IMR-90 (cell line): ENCODE results near the gene MALSU1. TPM values are rescaled to one million over a fixed set of nuclear protein-coding genes. Genes with fewer than 3 reads are reported as not detected.

Source experiments
- ATAC-seq: fragments of 200-7000 bp; cut with Tn5 transposase; 2 replicates; pipeline ENCODE4 v1.9.1; 2020; ENCODE audit warnings: low read depth, mild to moderate bottlenecking, moderate library complexity
- BruUV-seq: library from RNA; stranded (reverse); fragments of 400-500 nt; replicated peaks from 2 replicates; lab custom pipeline; 2021; lab: Mats Ljungman, UMichigan
- CTCF ChIA-PET: fragments of 300-600 bp; formaldehyde crosslinking; extraction: SDS; loops from one replicate; lab custom pipeline; 2021; ENCODE audit warnings: antibody characterized with exemption; lab: Yijun Ruan, JAX
- POLR2A ChIA-PET: fragments of 300-600 bp; sonication (Branson Sonifier 250); formaldehyde crosslinking; loops from one replicate; lab custom pipeline; 2022; ENCODE audit warnings: antibody characterized with exemption; ENCODE audit not compliant: unreplicated experiment; lab: Charles Lee
- DNase-seq: peaks from one replicate; pipeline ENCODE4 v3.0.0; 2013
- H2AFZ ChIP-seq: replicated peaks from 2 replicates; pipeline ENCODE3; 2013; ENCODE audit warnings: low read length, mild to moderate bottlenecking; ENCODE audit not compliant: poor library complexity
- H2AK5ac ChIP-seq: 2 replicates; pipeline ENCODE4 v1.6.1; 2013; ENCODE audit warnings: low read depth, low read length, inconsistent platforms
- H2AK9ac ChIP-seq: replicated peaks from 2 replicates; pipeline ENCODE3; 2013; ENCODE audit warnings: mild to moderate bottlenecking, low read depth, low read length, moderate library complexity; ENCODE audit not compliant: poor library complexity
- H2BK120ac ChIP-seq: 2 replicates; pipeline ENCODE4 v1.6.1; 2013; ENCODE audit warnings: low read depth, low read length, inconsistent platforms
- H2BK15ac ChIP-seq: 3 replicates; pipeline ENCODE4 v1.6.1; 2013; ENCODE audit warnings: low read depth, low read length, inconsistent platforms
- H2BK20ac ChIP-seq: 2 replicates; pipeline ENCODE4 v1.6.1; 2013; ENCODE audit warnings: low read depth, mild to moderate bottlenecking, inconsistent platforms, low read length, moderate library complexity
- H2BK5ac ChIP-seq: 2 replicates; pipeline ENCODE4 v1.6.1; 2013; ENCODE audit warnings: mild to moderate bottlenecking, low read depth, low read length, inconsistent platforms; ENCODE audit not compliant: poor library complexity, severe bottlenecking
- H3K14ac ChIP-seq: replicated peaks from 2 replicates; pipeline ENCODE4 v1.6.1; 2013; ENCODE audit warnings: low read depth, low read length, inconsistent platforms
- H3K18ac ChIP-seq: 2 replicates; pipeline ENCODE4 v1.6.1; 2013; ENCODE audit warnings: low read depth, low read length, control low read depth
- H3K23ac ChIP-seq: 2 replicates; pipeline ENCODE4 v1.6.1; 2013; ENCODE audit warnings: low read depth, low read length, inconsistent platforms
- H3K27ac ChIP-seq: 2 replicates; pipeline ENCODE4 v1.5.1; 2013; ENCODE audit warnings: mild to moderate bottlenecking, control low read depth, low read length; ENCODE audit not compliant: insufficient read depth
- H3K27me3 ChIP-seq: 2 replicates; pipeline ENCODE4 v1.6.1; 2013; ENCODE audit warnings: low read length; ENCODE audit not compliant: control insufficient read depth, insufficient read depth
- H3K36me3 ChIP-seq: 2 replicates; pipeline ENCODE4 v1.6.1; 2013; ENCODE audit warnings: low read length, mixed read lengths; ENCODE audit not compliant: control insufficient read depth, insufficient read depth
- H3K4ac ChIP-seq: 2 replicates; pipeline ENCODE4 v1.6.1; 2013; ENCODE audit warnings: low read depth, low read length, inconsistent platforms
- H3K4me1 ChIP-seq: 2 replicates; pipeline ENCODE4 v1.6.1; 2013; ENCODE audit warnings: low read length, mixed read lengths; ENCODE audit not compliant: control insufficient read depth, insufficient read depth
- H3K4me2 ChIP-seq: 2 replicates; pipeline ENCODE4 v1.6.1; 2013; ENCODE audit warnings: low read depth, mild to moderate bottlenecking, control low read depth, low read length, moderate library complexity
- H3K4me3 ChIP-seq: 2 replicates; pipeline ENCODE4 v1.5.1; 2013; ENCODE audit warnings: low read depth, mild to moderate bottlenecking, control low read depth, low read length, moderate library complexity; ENCODE audit not compliant: insufficient read depth
- H3K56ac ChIP-seq: 2 replicates; pipeline ENCODE4 v1.6.1; 2013; ENCODE audit warnings: low read length, inconsistent platforms; ENCODE audit not compliant: insufficient read depth; ENCODE audit errors: extremely low read depth
- H3K79me1 ChIP-seq, 2 experiments: 2 replicates each; pipeline ENCODE4 v1.6.1; 2013; ENCODE audit warnings: low read length in 2 of 2, inconsistent platforms in 1 of 2, low read depth in 1 of 2
- H3K9ac ChIP-seq: 2 replicates; pipeline ENCODE4 v1.6.1; 2013; ENCODE audit warnings: low read depth, low read length, control low read depth
- H3K9me1 ChIP-seq: 2 replicates; pipeline ENCODE4 v1.6.1; 2013; ENCODE audit warnings: low read length, inconsistent platforms; ENCODE audit not compliant: insufficient read depth
- H3K9me3 ChIP-seq: 2 replicates; pipeline ENCODE4 v1.6.1; 2013; ENCODE audit warnings: low read length; ENCODE audit not compliant: control insufficient read depth, insufficient read depth
- H4K20me1 ChIP-seq: 2 replicates; pipeline ENCODE4 v1.6.1; 2013; ENCODE audit warnings: low read length, inconsistent platforms; ENCODE audit not compliant: insufficient read depth
- H4K5ac ChIP-seq: 2 replicates; pipeline ENCODE4 v1.6.1; 2013; ENCODE audit warnings: mild to moderate bottlenecking, low read depth, low read length, control low read depth
- H4K8ac ChIP-seq, 2 experiments: 2 replicates each; pipeline ENCODE4 v1.6.1; 2013; ENCODE audit warnings: low read depth in 2 of 2, low read length in 2 of 2, control low read depth in 1 of 2, inconsistent platforms in 1 of 2
- H4K91ac ChIP-seq: 2 replicates; pipeline ENCODE4 v1.6.1; 2013; ENCODE audit warnings: low read depth, low read length, inconsistent platforms; ENCODE audit not compliant: insufficient read depth
- BHLHE40 ChIP-seq: fragments of 150-350 bp; IDR thresholded peaks from 2 replicates; pipeline ENCODE4 v1.6.1; 2016; ENCODE audit warnings: mild to moderate bottlenecking, low read depth, low read length
- CEBPB ChIP-seq: IDR thresholded peaks from 2 replicates; pipeline ENCODE4 v1.6.1; 2012; ENCODE audit warnings: low read depth, low read length, improper control_type of control experiment
- CHD1 ChIP-seq: IDR thresholded peaks from 2 replicates; pipeline ENCODE4 v1.6.1; 2012; ENCODE audit warnings: low read depth, low read length, improper control_type of control experiment
- CTCF ChIP-seq: conservative IDR thresholded peaks from 2 replicates; pipeline ENCODE4 v1.5.1; 2012; ENCODE audit warnings: mild to moderate bottlenecking, low read depth, low read length, improper control_type of control experiment
- FOS ChIP-seq: fragments of 150-350 bp; IDR thresholded peaks from 2 replicates; pipeline ENCODE4 v1.6.1; 2016; ENCODE audit warnings: low read depth, low read length
- MAFK ChIP-seq: IDR thresholded peaks from 2 replicates; pipeline ENCODE4 v1.6.1; 2012; ENCODE audit warnings: low read depth, low read length, improper control_type of control experiment
- MXI1 ChIP-seq: IDR thresholded peaks from 2 replicates; pipeline ENCODE4 v1.6.1; 2012; ENCODE audit warnings: low read depth, mild to moderate bottlenecking, low read length, moderate library complexity, borderline replicate concordance
- RAD21 ChIP-seq: IDR thresholded peaks from 2 replicates; pipeline ENCODE4 v1.6.1; 2012; ENCODE audit warnings: low read length, improper control_type of control experiment
- RCOR1 ChIP-seq: IDR thresholded peaks from 2 replicates; pipeline ENCODE4 v1.6.1; 2012; ENCODE audit warnings: mild to moderate bottlenecking, low read length, improper control_type of control experiment; ENCODE audit not compliant: insufficient replicate concordance
- RFX5 ChIP-seq: IDR thresholded peaks from 2 replicates; pipeline ENCODE4 v1.8.0; 2012; ENCODE audit warnings: low read depth, mild to moderate bottlenecking, low read length, moderate library complexity
- SMC3 ChIP-seq: fragments of 150-350 bp; IDR thresholded peaks from 2 replicates; pipeline ENCODE4 v1.6.1; 2016; ENCODE audit warnings: low read depth, mild to moderate bottlenecking, antibody characterized with exemption, low read length, moderate library complexity
- USF2 ChIP-seq: fragments of 150-350 bp; IDR thresholded peaks from 2 replicates; pipeline ENCODE4 v1.6.1; 2017; ENCODE audit warnings: mild to moderate bottlenecking, antibody characterized with exemption, low read length, low read depth
- WGBS, 2 experiments: methylation state at CpG; one replicate each; pipeline versions ENCODE4 v1.1.5 to v1.1.7; 2013; ENCODE audit warnings: missing lambda C conversion rate in 2 of 2; ENCODE audit not compliant: insufficient read length in 1 of 2; ENCODE audit errors: extremely low coverage in 2 of 2; 5-methylcytosine and 5-hydroxymethylcytosine counted together
- dilution Hi-C: fragments of 300-500 bp; cut with HindIII; formaldehyde crosslinking; loops from one replicate; pipeline ENCODE4 v1.14.3; 2018; ENCODE audit warnings: low sequenced_read_pairs; ENCODE audit not compliant: unreplicated experiment
- in situ Hi-C: fragments of 300-500 bp; cut with MboI; formaldehyde crosslinking; loops from 3 replicates; pipeline ENCODE4 v1.14.3; 2019; ENCODE audit warnings: low sequenced_read_pairs, inconsistent platforms, mixed read lengths
- intact Hi-C: fragments of 100-400 bp; cut with micrococcal nuclease; formaldehyde crosslinking; loops from 2 replicates; pipeline ENCODE4 v1.10.0; 2022
- polyA plus RNA-seq, 3 experiments: library from polyadenylated mRNA; depleted of rRNA; stranded (reverse); fragments of >200 nt; gene quantifications; 2 replicates each; pipeline ENCODE4 v1.2.3, GENCODE V29; 2012; ENCODE audit warnings: low replicate concordance in 1 of 3
- total RNA-seq: library from RNA; depleted of rRNA; stranded (reverse); fragments of >200 nt; gene quantifications from 2 replicates; pipeline ENCODE4 v1.2.3, GENCODE V29; 2012

The MALSU1 gene
- total and polyA plus RNA-seq, 2 of the 4 experiments (the other 2 are of a cell fraction), result 30.5 to 36.0 TPM

DNA sequence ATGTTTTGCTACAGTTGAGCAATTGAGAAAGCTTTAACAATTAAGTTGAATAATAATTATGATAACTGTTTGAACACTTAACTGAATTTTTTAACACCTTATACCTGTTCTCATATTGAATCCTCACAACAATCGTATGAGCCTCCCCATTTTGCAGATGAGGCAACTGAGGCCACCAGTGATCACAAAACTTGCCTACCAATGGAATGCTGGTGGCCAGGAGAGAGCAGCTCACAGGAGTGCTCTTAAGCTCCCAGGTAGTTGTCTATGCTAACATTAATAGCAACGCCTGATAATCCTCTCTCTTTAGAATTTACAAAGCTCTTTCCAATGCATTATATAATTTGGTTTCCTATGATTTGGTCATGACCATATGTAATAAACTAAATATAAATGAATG is 31.0 kb upstream of the MALSU1 start:
- H4K5ac ChIP-seq, result no peak overlapping the region
- dilution Hi-C loops, result no loop called here
- H2BK5ac ChIP-seq, result no peak overlapping the region
- peaks cover 20% of the 10 kb centered on the region for H3K27me3 ChIP-seq
- no peak overlapping the region for H3K4ac ChIP-seq
- H2AFZ ChIP-seq, result no peak overlapping the region
- no peak overlapping the region for H4K8ac ChIP-seq
- H4K91ac ChIP-seq, result no peak overlapping the region
- in situ Hi-C loops, result no loop called here
- H3K18ac ChIP-seq, result no peak overlapping the region
- no peak overlapping the region for H3K56ac ChIP-seq
- no peak for ATAC-seq
- H3K9me3 ChIP-seq, result 0 out of 2 replicates have a peak, but pooled peaks cover 2% of the 10 kb centered on the region
- no peak overlapping the region for H2AK5ac ChIP-seq
- no peaks in the 10 kb centered on the region for H4K20me1 ChIP-seq
- intact Hi-C loops, result no loop called here
- ChIA-PET CTCF (no interaction called here), POLR2A (no interaction called here)
- H3K4me3 ChIP-seq, result no peak overlapping the region
- no peaks in the 10 kb centered on the region for H3K36me3 ChIP-seq
- no peak overlapping the region for H2BK20ac ChIP-seq
- no peak for DNase-seq
- no peak overlapping the region for H2BK15ac ChIP-seq
- H3K4me1 ChIP-seq, result no peaks in the 10 kb centered on the region
- no CpG with 5 or more reads among the region's 2 CpGs for WGBS, 2 experiments
- no peaks in the 10 kb centered on the region for H3K79me1 ChIP-seq
- no peak overlapping the region for H3K14ac ChIP-seq
- no peak overlapping the region for H3K9ac ChIP-seq
- no peak overlapping the region for H2AK9ac ChIP-seq
- no peak overlapping the region for H3K23ac ChIP-seq
- no peak overlapping the region for H3K27ac ChIP-seq
- TF ChIP-seq BHLHE40 (no peak), SMC3 (no peak), CEBPB (no peak), MXI1 (no peak), RFX5 (no peak), USF2 (no peak), RCOR1 (no peak), MAFK (no peak), RAD21 (no peak), CTCF (no peak), CHD1 (no peak), FOS (no peak)
- H2BK120ac ChIP-seq, result no peak overlapping the region
- H3K9me1 ChIP-seq, result no peaks in the 10 kb centered on the region
- no peak overlapping the region for H3K4me2 ChIP-seq
- no TSS peak for BruUV-seq
